Skeletal muscle satellite cell (primary cell): Measurements from ENCODE around the gene SEC14L1.

Experiments
- H3K27me3 ChIP-seq: 2 replicates; pipeline ENCODE4 v1.7.0; 2013; ENCODE audit warnings: low read length; ENCODE audit not compliant: control insufficient read depth, insufficient read depth
- H3K36me3 ChIP-seq: 2 replicates; pipeline ENCODE4 v1.7.0; 2013; ENCODE audit warnings: mild to moderate bottlenecking, control low read depth, low read length; ENCODE audit not compliant: insufficient read depth
- H3K4me1 ChIP-seq: 2 replicates; pipeline ENCODE4 v1.7.0; 2013; ENCODE audit warnings: low read length; ENCODE audit not compliant: control insufficient read depth, insufficient read depth
- H3K4me2 ChIP-seq: 2 replicates; pipeline ENCODE4 v1.7.0; 2013; ENCODE audit warnings: mild to moderate bottlenecking, low read length
- H3K4me3 ChIP-seq: 2 replicates; pipeline ENCODE4 v1.7.0; 2013; ENCODE audit warnings: low read length
- H3K9ac ChIP-seq: 2 replicates; pipeline ENCODE4 v1.7.0; 2013; ENCODE audit warnings: mild to moderate bottlenecking, low read depth, low read length, moderate library complexity
- H3K9me3 ChIP-seq: replicated peaks from 2 replicates; pipeline ENCODE4 v1.7.0; 2013; ENCODE audit warnings: mild to moderate bottlenecking, control low read depth, low read length

Gene SEC14L1

GRCh38 chr17:77167472-77168306 is 26.9 kb downstream of the SEC14L1 start:
- peaks cover 21% of the 10 kb centered on the region for H3K4me1 ChIP-seq
- H3K9ac ChIP-seq, result no peak overlapping the region
- peaks cover 37% of the 10 kb centered on the region for H3K36me3 ChIP-seq
- no peak overlapping the region for H3K4me3 ChIP-seq
- H3K4me2 ChIP-seq, result no peak overlapping the region
- peaks cover 14% of the 10 kb centered on the region for H3K9me3 ChIP-seq
- no peaks in the 10 kb centered on the region for H3K27me3 ChIP-seq

GRCh38 chr17:77173104-77173503 is 32.3 kb downstream of the SEC14L1 start:
- no peaks in the 10 kb centered on the region for H3K27me3 ChIP-seq
- no peaks in the 10 kb centered on the region for H3K4me1 ChIP-seq
- H3K9ac ChIP-seq, result no peak overlapping the region
- H3K36me3 ChIP-seq, result peaks cover 39% of the 10 kb centered on the region
- H3K4me2 ChIP-seq, result no peak overlapping the region
- H3K9me3 ChIP-seq, result peaks cover 20% of the 10 kb centered on the region
- H3K4me3 ChIP-seq, result no peak overlapping the region

GRCh38 chr17:77174928-77175661 is 34.3 kb downstream of the SEC14L1 start:
- no peak overlapping the region for H3K4me2 ChIP-seq
- no peak overlapping the region for H3K4me3 ChIP-seq
- peaks cover 25% of the 10 kb centered on the region for H3K36me3 ChIP-seq
- peaks cover 13% of the 10 kb centered on the region for H3K9me3 ChIP-seq
- no peaks in the 10 kb centered on the region for H3K4me1 ChIP-seq
- no peaks in the 10 kb centered on the region for H3K27me3 ChIP-seq
- no peak overlapping the region for H3K9ac ChIP-seq

GRCh38 chr17:77177002-77177741 is 36.4 kb downstream of the SEC14L1 start:
- Histone ChIP-seq H3K9me3 (peaks cover 13% of the 10 kb centered on the region), H3K27me3 (no peaks in the 10 kb centered on the region), H3K4me1 (peaks cover 7% of the 10 kb centered on the region), H3K9ac (no peak overlapping the region), H3K36me3 (peaks cover 23% of the 10 kb centered on the region), H3K4me2 (no peak overlapping the region), H3K4me3 (no peak overlapping the region)

- Histone ChIP-seq H3K4me3 (no peak overlapping the region), H3K36me3 (peaks cover 18% of the 10 kb centered on the region)
These were observed 37.3 kb downstream of the SEC14L1 start for GRCh38 chr17:77178050-77178449.

GRCh38 chr17:77178563-77178962 is 37.8 kb downstream of the SEC14L1 start:
- H3K4me1 ChIP-seq, result peaks cover 18% of the 10 kb centered on the region
- H3K4me3 ChIP-seq, result no peak overlapping the region
- no peaks in the 10 kb centered on the region for H3K27me3 ChIP-seq
- no peak overlapping the region for H3K9ac ChIP-seq
- peaks cover 17% of the 10 kb centered on the region for H3K36me3 ChIP-seq
- H3K4me2 ChIP-seq, result no peak overlapping the region
- H3K9me3 ChIP-seq, result peaks cover 13% of the 10 kb centered on the region

More at GRCh38 chr17:77178050-77178449, 37.3 kb downstream of the SEC14L1 start:
- Histone ChIP-seq H3K4me1 (peaks cover 15% of the 10 kb centered on the region), H3K4me2 (no peak overlapping the region), H3K27me3 (no peaks in the 10 kb centered on the region), H3K9ac (no peak overlapping the region), H3K9me3 (peaks cover 13% of the 10 kb centered on the region)

GRCh38 chr17:77180503-77181357 is 40.0 kb downstream of the SEC14L1 start:
- Histone ChIP-seq H3K4me3 (no peak overlapping the region), H3K27me3 (no peaks in the 10 kb centered on the region), H3K36me3 (no peaks in the 10 kb centered on the region), H3K4me2 (no peak overlapping the region), H3K9ac (no peak overlapping the region), H3K9me3 (no peaks in the 10 kb centered on the region), H3K4me1 (peaks cover 37% of the 10 kb centered on the region)

GRCh38 chr17:77182205-77183172 is 41.7 kb downstream of the SEC14L1 start:
- no peak overlapping the region for H3K9ac ChIP-seq
- H3K4me3 ChIP-seq, result no peak overlapping the region
- H3K4me2 ChIP-seq, result peak overlapping the region; percentile 58
- H3K36me3 ChIP-seq, result no peaks in the 10 kb centered on the region
- no peaks in the 10 kb centered on the region for H3K9me3 ChIP-seq
- H3K4me1 ChIP-seq, result peaks cover 42% of the 10 kb centered on the region
- H3K27me3 ChIP-seq, result no peaks in the 10 kb centered on the region

- Histone ChIP-seq H3K4me3 (no peak overlapping the region), H3K4me1 (peaks cover 42% of the 10 kb centered on the region), H3K9ac (no peak overlapping the region), H3K27me3 (no peaks in the 10 kb centered on the region), H3K36me3 (no peaks in the 10 kb centered on the region), H3K9me3 (no peaks in the 10 kb centered on the region), H3K4me2 (peak overlapping the region; percentile 16)
These were observed 43.7 kb downstream of the SEC14L1 start for GRCh38 chr17:77184474-77184873.

GRCh38 chr17:77185137-77185536 is 44.4 kb downstream of the SEC14L1 start:
- no peaks in the 10 kb centered on the region for H3K9me3 ChIP-seq
- H3K4me3 ChIP-seq, result no peak overlapping the region
- peak overlapping the region; percentile 16 for H3K4me2 ChIP-seq
- H3K36me3 ChIP-seq, result peaks cover under 1% of the 10 kb centered on the region
- no peaks in the 10 kb centered on the region for H3K27me3 ChIP-seq
- H3K9ac ChIP-seq, result no peak overlapping the region
- peaks cover 42% of the 10 kb centered on the region for H3K4me1 ChIP-seq
